ENCODE data around the gene IMPA2. TPM values are rescaled to one million over a fixed set of nuclear protein-coding genes. Genes with fewer than 3 reads are reported as not detected.
"Not testable (repeated sequence)": the region's sequence is repeated elsewhere in the genome, so short reads cannot be mapped to it uniquely, and the experiment has no call there.

Gene IMPA2
- total RNA-seq, 1 experiment from 2014 or later = 22.4 TPM

GRCh38 chr18:12038082-12038638 is 56.9 kb downstream of the IMPA2 start:
- Histone ChIP-seq H3K27ac (ENCODE audit: low read depth, low read length, poor library complexity, severe bottlenecking) (no peak overlapping the region), H3K4me3 (ENCODE audit: low read depth, low read length, poor library complexity, severe bottlenecking) (peak overlapping the region; percentile 57), H3K4me1 (ENCODE audit: insufficient read depth, low read length, poor library complexity, severe bottlenecking) (no peaks in the 10 kb centered on the region), H3K9me3 (ENCODE audit: low read depth, low read length, poor library complexity, severe bottlenecking) (no peaks in the 10 kb centered on the region), H3K36me3 (ENCODE audit: insufficient read depth, low read length, poor library complexity, severe bottlenecking) (no peaks in the 10 kb centered on the region), H3K27me3 (replicated peaks; ENCODE audit: insufficient read depth, low read depth, low read length, poor library complexity) (no peaks in the 10 kb centered on the region)
- TF ChIP-seq, protein P1, sequence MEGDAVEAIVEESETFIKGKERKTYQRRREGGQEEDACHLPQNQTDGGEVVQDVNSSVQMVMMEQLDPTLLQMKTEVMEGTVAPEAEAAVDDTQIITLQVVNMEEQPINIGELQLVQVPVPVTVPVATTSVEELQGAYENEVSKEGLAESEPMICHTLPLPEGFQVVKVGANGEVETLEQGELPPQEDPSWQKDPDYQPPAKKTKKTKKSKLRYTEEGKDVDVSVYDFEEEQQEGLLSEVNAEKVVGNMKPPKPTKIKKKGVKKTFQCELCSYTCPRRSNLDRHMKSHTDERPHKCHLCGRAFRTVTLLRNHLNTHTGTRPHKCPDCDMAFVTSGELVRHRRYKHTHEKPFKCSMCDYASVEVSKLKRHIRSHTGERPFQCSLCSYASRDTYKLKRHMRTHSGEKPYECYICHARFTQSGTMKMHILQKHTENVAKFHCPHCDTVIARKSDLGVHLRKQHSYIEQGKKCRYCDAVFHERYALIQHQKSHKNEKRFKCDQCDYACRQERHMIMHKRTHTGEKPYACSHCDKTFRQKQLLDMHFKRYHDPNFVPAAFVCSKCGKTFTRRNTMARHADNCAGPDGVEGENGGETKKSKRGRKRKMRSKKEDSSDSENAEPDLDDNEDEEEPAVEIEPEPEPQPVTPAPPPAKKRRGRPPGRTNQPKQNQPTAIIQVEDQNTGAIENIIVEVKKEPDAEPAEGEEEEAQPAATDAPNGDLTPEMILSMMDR (conservative IDR thresholded peaks at IDR 0.05; ENCODE audit: low read depth, low read length) = no peak
- TF ChIP-seq EZH2 (IDR thresholded peaks at IDR 0.05; ENCODE audit: borderline replicate concordance, low read depth, low read length, poor library complexity, severe bottlenecking) = no peak
- ChIA-PET CTCF (interaction anchor here (0.9 to 2.1 kb wide), 2 partner anchors 100 to 305 kb away, joined by 6 to 14 read pairs; no protein-coding TSS in a partner anchor), POLR2A (ENCODE audit: low non-redundant PET) (no interaction called here)
- BruUV-seq (replicated peaks) = no TSS peak
- intact Hi-C loops (cut with micrococcal nuclease; ENCODE audit: unreplicated experiment) = loop anchor here (2.0 kb wide), 1 partner anchor 381 kb away; no protein-coding TSS in a partner anchor
- peak; percentile 23 for DNase-seq (ENCODE audit: low spot score)

DNA sequence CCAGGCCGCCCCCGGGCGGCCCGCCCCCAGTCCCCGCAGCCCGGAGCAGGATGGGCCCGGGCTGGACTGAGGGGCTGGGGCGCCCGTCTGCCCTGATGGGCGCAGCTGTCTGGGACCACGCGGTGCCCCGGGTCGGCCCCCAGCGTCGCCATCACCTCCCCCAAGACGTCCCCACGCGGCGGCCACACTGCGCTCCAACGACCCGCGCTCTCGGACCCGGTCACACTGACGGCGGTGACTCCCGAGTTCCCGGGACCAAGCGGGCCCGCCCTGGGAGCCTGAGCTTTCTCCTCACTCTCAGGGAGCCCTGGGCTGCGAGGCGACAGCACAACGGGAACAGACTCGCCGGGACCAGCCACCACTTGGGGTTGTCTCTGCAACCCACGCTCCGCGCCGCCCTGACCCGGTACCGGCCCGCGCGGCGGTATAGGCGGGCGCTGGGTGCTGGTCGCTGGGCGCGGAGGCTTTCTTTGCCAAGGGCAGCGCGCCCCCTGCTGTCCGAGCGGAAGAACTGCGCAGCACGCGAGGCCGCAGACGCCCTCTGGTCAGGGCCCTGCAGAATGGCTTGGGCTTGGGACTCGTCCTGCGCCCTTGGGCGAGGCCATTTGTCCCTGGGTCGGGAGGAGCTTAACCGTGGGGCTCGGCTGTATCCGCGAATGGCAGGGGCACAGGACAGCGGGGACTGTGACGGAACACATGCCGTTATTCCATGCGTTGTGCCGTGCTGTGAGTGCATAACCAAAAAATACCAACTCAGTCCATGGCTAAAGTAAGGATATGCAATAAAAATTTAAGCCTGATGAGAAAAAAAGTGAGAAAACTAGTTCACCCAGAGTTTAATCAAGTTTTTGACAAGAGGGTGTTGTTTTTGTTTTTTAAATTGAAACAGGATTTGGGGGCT is 57.6 kb downstream of the IMPA2 start:
- Histone ChIP-seq H3K4me3 (ENCODE audit: low read depth, low read length, poor library complexity, severe bottlenecking) (peak overlapping the region; percentile 57), H3K27ac (ENCODE audit: low read depth, low read length, poor library complexity, severe bottlenecking) (no peak overlapping the region), H3K27me3 (replicated peaks; ENCODE audit: insufficient read depth, low read depth, low read length, poor library complexity) (no peaks in the 10 kb centered on the region), H3K36me3 (ENCODE audit: insufficient read depth, low read length, poor library complexity, severe bottlenecking) (no peaks in the 10 kb centered on the region), H3K9me3 (ENCODE audit: low read depth, low read length, poor library complexity, severe bottlenecking) (no peaks in the 10 kb centered on the region), H3K4me1 (ENCODE audit: insufficient read depth, low read length, poor library complexity, severe bottlenecking) (no peaks in the 10 kb centered on the region)
- intact Hi-C loops (cut with micrococcal nuclease; ENCODE audit: unreplicated experiment) = loop anchor here (1.0 to 2.0 kb wide), 3 partner anchors 101 to 382 kb away; no protein-coding TSS in a partner anchor
- no peak for TF ChIP-seq EZH2 (IDR thresholded peaks at IDR 0.05; ENCODE audit: borderline replicate concordance, low read depth, low read length, poor library complexity, severe bottlenecking)
- TF ChIP-seq, protein P1 (conservative IDR thresholded peaks at IDR 0.05; ENCODE audit: low read depth, low read length) = peak; percentile 96
- POLR2A ChIA-PET (ENCODE audit: low non-redundant PET) = no interaction called here
- BruUV-seq (replicated peaks) = no TSS peak
- CTCF ChIA-PET = interaction anchor here (0.6 to 2.1 kb wide), 3 partner anchors 101 to 306 kb away, joined by 3 to 14 read pairs (median 6); no protein-coding TSS in a partner anchor
- DNase-seq (ENCODE audit: low spot score) = peak; percentile 67

GRCh38 chr18:12039540-12039930 is 58.2 kb downstream of the IMPA2 start:
- H3K4me1 ChIP-seq (ENCODE audit: insufficient read depth, low read length, poor library complexity, severe bottlenecking); H3K9me3 ChIP-seq (ENCODE audit: low read depth, low read length, poor library complexity, severe bottlenecking); POLR2A ChIA-PET (ENCODE audit: low non-redundant PET); H3K4me3 ChIP-seq (ENCODE audit: low read depth, low read length, poor library complexity, severe bottlenecking); H3K36me3 ChIP-seq (ENCODE audit: insufficient read depth, low read length, poor library complexity, severe bottlenecking); BruUV-seq (replicated peaks); H3K27ac ChIP-seq (ENCODE audit: low read depth, low read length, poor library complexity, severe bottlenecking); H3K27me3 ChIP-seq (replicated peaks; ENCODE audit: insufficient read depth, low read depth, low read length, poor library complexity); DNase-seq (ENCODE audit: low spot score): not testable (repeated sequence)
- intact Hi-C loops (cut with micrococcal nuclease; ENCODE audit: unreplicated experiment) = loop anchor here (1.0 to 2.0 kb wide), 3 partner anchors 101 to 383 kb away; no protein-coding TSS in a partner anchor
- CTCF ChIA-PET = interaction anchor here (2.1 kb wide), 1 partner anchor 102 kb away, joined by 14 read pairs; no protein-coding TSS in a partner anchor

Measured in A673 (cell line).